Right ventricle myocardium inferior (tissue), 1 donor: ENCODE results near the gene EN1. TPM values are rescaled to one million over a fixed set of nuclear protein-coding genes. Genes with fewer than 3 reads are reported as not detected.
A peak's percentile ranks its signal among the peaks of the same experiment; 100 is the strongest.

Experiments used
- ATAC-seq: fragments of 200-7000 bp; cut with Tn5 transposase; one replicate; pipeline ENCODE4 v1.9.1; 2020; ENCODE audit warnings: mild to moderate bottlenecking, moderate library complexity
- DNase-seq: peaks from one replicate; pipeline ENCODE4 v3.0.0; 2021; ENCODE audit errors: missing footprints
- intact Hi-C: fragments of 100-400 bp; cut with DNase I; formaldehyde crosslinking; loops from one replicate; pipeline ENCODE4 v1.11.0; 2022
- total RNA-seq: library from RNA; stranded (reverse); fragmentation: NEBNext Ultra II Directional; extraction: Animal tissue kit (Norgen Biotek cat#: 25700); gene quantifications from one replicate; pipeline ENCODE4 v1.2.1, GENCODE V29; 2021
- donor health status: DM: no; HTN: yes; CAD: no; lungs with severe emphysema.

Gene EN1
- total RNA-seq, 1 donor from 2014 or later, result not detected

DNA sequence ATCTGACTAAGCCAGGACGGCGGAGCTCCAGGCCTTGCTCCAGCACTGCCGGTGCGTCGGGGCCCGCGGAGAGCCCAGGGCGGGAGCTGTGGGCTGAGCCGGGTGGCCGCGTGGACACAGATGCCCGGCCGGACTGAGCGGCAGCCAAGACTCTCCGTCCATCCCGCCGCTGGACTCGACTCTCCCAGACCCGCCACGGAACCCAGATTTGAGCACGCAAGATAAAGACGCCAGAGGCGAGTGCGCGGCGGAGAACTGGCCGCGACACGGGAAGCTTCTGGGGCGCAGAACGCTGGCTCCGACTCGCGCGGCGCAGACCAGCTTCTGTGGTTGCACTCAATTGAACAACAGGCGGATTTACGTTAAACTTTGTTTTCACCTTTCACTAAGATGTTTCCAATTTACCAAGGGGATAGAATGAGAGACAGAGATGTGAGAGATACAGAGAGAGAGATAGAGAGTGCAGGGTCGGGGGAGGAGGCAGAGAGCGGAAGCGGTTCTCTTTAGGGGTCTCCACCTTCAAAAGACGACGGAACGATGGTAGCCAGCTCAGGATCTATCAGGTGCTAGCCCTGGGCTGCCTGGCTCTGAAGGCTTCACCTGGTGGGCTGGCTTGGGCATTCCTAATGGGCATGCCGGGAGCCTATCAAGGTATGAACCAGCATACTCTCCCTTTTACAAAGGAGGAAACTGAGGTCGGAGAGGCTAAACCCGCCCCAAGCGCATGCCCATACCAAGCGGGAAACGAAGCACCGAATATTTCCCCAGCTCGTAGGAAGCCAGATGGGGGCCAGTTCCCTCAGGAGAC, 10.4 kb upstream of the EN1 start:
- no peak for DNase-seq
- intact Hi-C loops, result loop anchor here (5.0 kb wide), 1 partner anchor 656 kb away; no protein-coding TSS in a partner anchor
- ATAC-seq, result no peak

GRCh38 chr2:118856978-118857676, 9.7 kb upstream of the EN1 start:
- DNase-seq (no peak), ATAC-seq (no peak)
- intact Hi-C loops, result loop anchor here (5.0 kb wide), 1 partner anchor 655 kb away; no protein-coding TSS in a partner anchor

DNA sequence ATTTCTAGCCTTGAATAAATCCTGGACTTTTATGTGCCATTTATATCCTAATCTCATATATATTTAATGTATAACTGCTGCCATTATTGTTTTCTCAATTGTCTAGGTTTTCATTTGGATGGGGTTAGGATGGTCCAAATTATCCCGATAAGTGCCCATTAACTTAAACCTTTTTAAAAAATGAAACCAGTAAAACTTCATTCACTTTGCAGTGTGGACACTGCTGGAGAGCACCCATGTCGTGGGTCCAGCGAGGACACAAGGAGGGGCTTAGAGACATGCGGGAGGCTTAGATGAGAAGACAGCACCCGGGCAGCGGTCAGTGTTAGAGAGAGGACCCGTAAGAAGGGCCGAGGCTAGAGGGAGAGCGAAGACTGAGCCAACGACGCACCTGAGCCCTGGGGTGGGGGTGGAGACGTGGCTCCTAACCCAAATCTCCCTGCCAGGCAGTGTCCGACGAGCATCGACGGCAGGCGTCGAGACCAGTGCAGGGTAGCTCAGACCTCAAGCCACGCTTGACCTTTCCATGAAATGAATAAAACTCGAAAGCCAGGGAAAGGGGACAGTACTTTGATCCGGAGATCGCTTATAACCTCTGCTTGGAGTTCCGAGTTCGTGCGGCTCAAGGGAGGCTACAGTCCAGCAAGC, 9.0 kb upstream of the EN1 start:
- no peak for DNase-seq
- no peak for ATAC-seq
- intact Hi-C loops, result loop anchor here (5.0 kb wide), 1 partner anchor 654 kb away; no protein-coding TSS in a partner anchor

GRCh38 chr2:118855451-118856279, 8.2 kb upstream of the EN1 start:
- ATAC-seq (peak; percentile 91), DNase-seq (peak; percentile 90)
- intact Hi-C loops, result loop anchor here (2.0 to 5.0 kb wide), 2 partner anchors 633 to 653 kb away; no protein-coding TSS in a partner anchor

DNA sequence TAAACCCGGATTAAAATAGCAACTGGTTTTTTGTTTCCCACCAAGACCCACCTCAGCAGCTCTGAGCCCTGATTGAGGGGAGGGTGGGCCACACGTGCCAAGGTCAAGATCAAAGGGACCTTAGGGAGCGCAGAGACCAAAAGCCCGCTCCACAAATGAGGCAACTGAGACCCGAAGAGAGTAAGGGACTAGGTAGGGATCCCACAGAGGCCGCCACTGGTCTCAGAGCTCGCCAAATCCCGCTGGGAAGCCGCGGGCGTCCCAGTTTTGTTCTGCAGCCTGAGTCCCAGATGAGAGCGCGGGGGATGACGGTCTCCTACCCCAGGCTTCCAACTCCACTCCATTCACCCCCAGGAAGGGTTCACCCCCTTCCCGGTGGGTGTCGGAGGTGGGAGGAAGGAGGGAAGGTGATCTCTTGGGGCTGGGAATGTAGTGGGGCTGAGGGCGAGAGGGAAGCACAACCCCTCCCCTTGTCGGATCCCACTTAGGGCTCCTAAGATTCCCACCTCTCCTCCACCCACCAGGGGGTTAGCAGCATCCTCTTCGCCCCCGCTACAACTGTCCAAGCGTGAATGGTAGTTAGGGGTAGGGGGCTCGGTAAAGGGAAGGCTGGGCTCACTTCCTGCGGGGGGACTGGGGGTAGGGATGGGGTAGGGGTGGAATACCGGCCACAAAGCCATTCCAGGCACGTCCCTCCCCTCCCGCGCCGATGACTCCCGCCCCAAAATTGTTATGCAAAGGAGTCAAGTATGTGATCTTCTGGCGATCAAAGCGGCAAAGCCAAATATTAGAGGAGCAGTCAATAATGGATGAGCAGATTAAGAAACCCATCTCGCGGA, 7.3 kb upstream of the EN1 start:
- intact Hi-C loops, result loop anchor here (2.0 to 5.0 kb wide), 2 partner anchors 632 to 652 kb away; no protein-coding TSS in a partner anchor
- no peak for ATAC-seq
- DNase-seq, result peak; percentile 65

GRCh38 chr2:118853651-118854291, 6.3 kb upstream of the EN1 start:
- intact Hi-C loops, result loop anchor here (2.0 kb wide), 1 partner anchor 631 kb away; no protein-coding TSS in a partner anchor
- DNase-seq (no peak), ATAC-seq (no peak)

- intact Hi-C loops, result no loop called here
- ATAC-seq (no peak), DNase-seq (peak; percentile 30)
Observed at GRCh38 chr2:118853129-118853640, 5.7 kb upstream of the EN1 start.

- intact Hi-C loops, result no loop called here
- DNase-seq (peak; percentile 56), ATAC-seq (no peak)
Observed at GRCh38 chr2:118852605-118853128, 5.2 kb upstream of the EN1 start.

DNA sequence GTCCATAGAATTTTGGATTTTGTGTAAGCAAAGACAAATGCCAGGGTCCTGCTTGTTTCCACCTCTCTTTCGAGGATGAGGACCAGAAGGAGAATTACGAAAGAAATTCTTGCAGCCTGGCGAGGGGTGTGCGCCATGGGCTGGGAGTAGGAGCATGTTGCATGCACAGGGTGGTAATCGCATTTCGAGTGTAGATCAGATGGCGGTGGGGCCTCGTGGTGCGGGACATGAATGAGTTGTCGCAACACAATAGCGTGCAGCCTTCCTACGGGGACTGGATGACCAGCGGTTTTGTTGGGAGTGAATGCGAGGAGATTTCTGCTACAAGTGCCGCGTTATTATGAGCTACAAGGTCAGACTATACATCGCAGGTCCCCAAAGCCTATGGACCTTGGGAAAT, 4.2 kb upstream of the EN1 start:
- intact Hi-C loops, result no loop called here
- DNase-seq, result peak; percentile 31
- no peak for ATAC-seq

GRCh38 chr2:118850901-118851415, 3.5 kb upstream of the EN1 start:
- ATAC-seq (no peak), DNase-seq (no peak)
- intact Hi-C loops, result no loop called here

GRCh38 chr2:118850168-118850900, 2.9 kb upstream of the EN1 start:
- intact Hi-C loops, result no loop called here
- ATAC-seq (no peak), DNase-seq (peak; percentile 47)

DNA sequence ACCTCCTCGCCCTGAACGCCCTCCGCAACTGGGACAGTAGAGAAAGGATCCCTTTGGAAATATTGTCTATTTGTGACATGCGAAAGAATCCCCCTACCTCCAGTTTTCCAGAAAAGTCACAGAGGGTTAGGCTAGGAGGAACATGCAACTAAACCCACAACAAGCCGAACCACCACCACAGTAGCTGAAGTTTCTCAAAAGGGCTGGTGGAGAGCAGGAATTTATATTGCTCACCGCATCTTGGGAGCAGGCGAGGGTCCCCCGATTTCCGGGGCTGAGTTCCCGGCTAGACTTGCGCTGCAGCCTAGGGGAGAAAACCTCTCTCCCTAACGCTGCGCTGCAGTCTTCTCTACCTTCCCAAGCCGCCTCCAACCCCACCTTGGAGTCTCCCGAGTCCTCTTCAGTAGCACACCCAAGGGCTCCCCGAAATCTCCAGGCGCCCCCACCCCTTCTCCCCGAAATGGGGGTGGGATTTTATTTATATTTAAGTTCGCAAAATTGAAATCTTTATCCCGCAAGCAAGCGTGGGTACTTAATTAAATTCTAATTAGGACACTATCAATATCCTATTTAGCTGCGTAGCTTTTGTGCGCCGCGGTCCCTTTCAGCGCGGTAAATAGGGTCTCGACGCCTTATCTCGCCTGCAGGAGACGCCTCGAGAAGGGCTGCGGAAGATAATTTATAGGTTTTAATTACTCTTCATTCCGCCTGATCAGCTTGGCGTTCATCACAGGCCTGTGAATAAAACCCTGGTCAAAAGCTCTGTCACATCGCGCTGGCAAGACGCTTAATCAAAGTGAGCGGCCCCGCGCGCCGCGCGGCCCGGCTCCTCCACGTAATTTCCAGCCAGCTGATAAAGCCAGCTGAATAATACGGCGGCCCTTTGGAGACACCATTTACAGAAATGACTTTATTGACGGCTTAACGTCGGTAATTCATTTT, 2.0 kb upstream of the EN1 start:
- ATAC-seq (no peak), DNase-seq (peak; percentile 27)
- intact Hi-C loops, result no loop called here

DNA sequence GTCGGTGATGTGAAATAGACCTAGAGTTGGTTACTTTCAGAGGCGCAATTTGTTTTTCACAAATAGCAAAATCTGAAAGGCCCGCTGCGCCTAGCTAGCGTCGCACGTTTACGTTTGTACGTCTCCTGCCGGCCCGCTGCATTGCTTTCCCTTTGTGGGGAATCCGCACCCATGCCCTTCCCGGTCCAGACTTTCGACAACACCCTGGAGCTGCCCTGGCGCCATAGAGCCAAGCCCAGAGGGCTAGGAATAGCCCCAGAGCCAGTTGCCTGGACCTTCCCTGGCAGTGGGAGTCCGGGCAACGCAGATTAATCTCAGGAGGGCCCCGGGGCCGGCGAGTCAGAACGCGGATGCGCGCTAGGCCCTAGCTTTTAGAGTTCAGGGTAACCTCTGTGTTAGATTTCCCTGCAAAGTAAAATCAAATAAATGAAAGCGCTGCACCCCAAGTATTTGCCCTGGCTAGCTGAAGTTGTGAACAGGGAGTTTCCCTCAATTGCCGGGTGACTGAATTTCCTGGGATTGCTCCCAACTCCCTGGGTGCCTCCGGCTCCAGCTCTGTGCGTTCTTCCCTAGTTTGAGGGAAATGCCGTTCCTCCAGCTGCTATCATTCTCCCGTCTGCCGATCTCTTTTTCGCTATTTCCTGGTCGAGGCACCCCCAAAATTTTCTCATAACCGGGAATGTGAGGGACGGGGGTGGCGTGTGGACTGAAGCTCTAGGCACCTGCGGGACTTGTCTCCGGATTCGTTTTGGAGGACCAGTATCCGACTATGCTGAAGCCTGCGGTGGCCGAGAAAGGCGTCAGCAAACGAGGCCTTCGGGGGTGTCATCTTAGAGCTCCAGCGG, 1.2 kb upstream of the EN1 start:
- intact Hi-C loops, result no loop called here
- no peak for ATAC-seq
- peak; percentile 43 for DNase-seq

GRCh38 chr2:118847762-118848172, 319 bp upstream of the EN1 start:
- intact Hi-C loops, result no loop called here
- DNase-seq, result peak; percentile 45
- ATAC-seq, result no peak
